Lower leg skin (tissue), 4 donors: Measurements from ENCODE around the gene REEP1. TPM values are rescaled to one million over a fixed set of nuclear protein-coding genes. Genes with fewer than 3 reads are reported as not detected.

Experiments
- DNase-seq, 2 donors: peaks; one replicate each; pipeline ENCODE4 v3.0.0-alpha.2; 2019; ENCODE audit warnings: low spot score in 2 of 2
- H3K4me3 ChIP-seq: fragments of 200-600 bp; sonication (generic); 2 replicates; pipeline ENCODE4 v1.5.1; 2017; ENCODE audit warnings: mild to moderate bottlenecking, low read depth; ENCODE audit not compliant: poor library complexity, severe bottlenecking
- POLR2A ChIP-seq, 2 donors: fragments of 450-650 bp; IDR thresholded peaks; one replicate each; pipeline ENCODE4 v1.6.1; 2016 to 2017; ENCODE audit warnings: antibody characterized with exemption in 2 of 2, mild to moderate bottlenecking in 1 of 2, moderate library complexity in 1 of 2
- WGBS, 2 donors: methylation state at CpG; one replicate each; pipeline ENCODE4 v1.1.5; 2018; 5-methylcytosine and 5-hydroxymethylcytosine counted together
- intact Hi-C: fragments of 100-400 bp; cut with DNase I; formaldehyde crosslinking; loops from one replicate; pipeline ENCODE4 v1.15.0; 2023; ENCODE audit warnings: low total_unique reads
- total RNA-seq, 4 donors: library from RNA; depleted of rRNA; stranded (reverse); fragments of >200 nt; gene quantifications; one replicate each; pipeline ENCODE4 v1.1.0, GENCODE V29; 2016
- TF ChIP-seq, protein P1 (sequence below), 3 donors: fragments of 450-650 bp; IDR thresholded peaks; one replicate each; pipeline ENCODE4 v1.5.1; 2016; ENCODE audit warnings: antibody characterized with exemption in 3 of 3, mild to moderate bottlenecking in 3 of 3, moderate library complexity in 2 of 3

Gene REEP1
- total RNA-seq, 4 donors from 2014 or later, result 0.04 to 4.3 (median 2.0) TPM

DNA sequence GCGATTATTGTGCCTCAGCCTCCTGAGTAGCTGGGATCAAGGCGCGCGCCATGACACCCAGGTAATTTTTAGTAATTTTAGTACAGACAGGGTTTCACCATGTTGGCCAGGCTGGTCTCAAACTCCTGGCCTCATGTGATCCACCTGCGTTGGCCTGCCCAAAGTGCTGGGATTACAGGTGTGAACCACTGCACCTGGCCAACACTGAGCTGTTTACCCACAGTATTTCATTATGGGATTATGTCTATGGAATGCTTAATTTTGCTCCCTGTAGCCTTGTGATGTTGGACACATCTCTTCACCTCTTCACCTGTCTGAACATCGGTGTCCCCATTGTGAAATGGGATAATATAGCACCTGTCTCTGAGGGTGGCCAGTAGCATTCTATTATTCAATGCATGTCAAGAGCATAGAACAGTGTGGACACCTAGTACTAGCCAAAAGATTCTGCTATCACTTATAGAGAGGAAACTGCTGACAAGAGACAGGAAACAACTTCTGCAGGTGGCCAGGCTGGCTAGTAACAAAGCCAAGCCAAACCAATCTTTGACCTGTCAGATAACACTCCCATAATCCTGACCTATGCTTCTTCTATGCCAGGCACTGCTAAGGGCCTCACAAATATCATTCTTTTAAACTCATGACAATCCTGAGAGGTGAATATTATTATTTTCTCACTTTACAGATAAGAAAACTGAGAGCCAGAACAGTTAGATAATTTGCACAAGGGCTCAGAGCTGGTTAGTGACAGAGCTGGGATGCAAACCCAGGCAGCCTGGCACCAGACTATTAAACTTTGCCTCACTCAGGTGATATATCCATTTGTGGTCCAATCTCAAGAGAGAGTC is 29.4 kb upstream of the REEP1 start:
- TF ChIP-seq, protein P1, sequence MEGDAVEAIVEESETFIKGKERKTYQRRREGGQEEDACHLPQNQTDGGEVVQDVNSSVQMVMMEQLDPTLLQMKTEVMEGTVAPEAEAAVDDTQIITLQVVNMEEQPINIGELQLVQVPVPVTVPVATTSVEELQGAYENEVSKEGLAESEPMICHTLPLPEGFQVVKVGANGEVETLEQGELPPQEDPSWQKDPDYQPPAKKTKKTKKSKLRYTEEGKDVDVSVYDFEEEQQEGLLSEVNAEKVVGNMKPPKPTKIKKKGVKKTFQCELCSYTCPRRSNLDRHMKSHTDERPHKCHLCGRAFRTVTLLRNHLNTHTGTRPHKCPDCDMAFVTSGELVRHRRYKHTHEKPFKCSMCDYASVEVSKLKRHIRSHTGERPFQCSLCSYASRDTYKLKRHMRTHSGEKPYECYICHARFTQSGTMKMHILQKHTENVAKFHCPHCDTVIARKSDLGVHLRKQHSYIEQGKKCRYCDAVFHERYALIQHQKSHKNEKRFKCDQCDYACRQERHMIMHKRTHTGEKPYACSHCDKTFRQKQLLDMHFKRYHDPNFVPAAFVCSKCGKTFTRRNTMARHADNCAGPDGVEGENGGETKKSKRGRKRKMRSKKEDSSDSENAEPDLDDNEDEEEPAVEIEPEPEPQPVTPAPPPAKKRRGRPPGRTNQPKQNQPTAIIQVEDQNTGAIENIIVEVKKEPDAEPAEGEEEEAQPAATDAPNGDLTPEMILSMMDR (IDR thresholded peaks at IDR 0.05), result no peak
- TF ChIP-seq POLR2A (IDR thresholded peaks at IDR 0.05), result no peak
- 95 to 97% methylated on average over 6 of the region's 6 CpGs for WGBS, 2 donors
- intact Hi-C loops, result no loop called here
- H3K4me3 ChIP-seq, result no peak overlapping the region
- DNase-seq, result no peak

DNA sequence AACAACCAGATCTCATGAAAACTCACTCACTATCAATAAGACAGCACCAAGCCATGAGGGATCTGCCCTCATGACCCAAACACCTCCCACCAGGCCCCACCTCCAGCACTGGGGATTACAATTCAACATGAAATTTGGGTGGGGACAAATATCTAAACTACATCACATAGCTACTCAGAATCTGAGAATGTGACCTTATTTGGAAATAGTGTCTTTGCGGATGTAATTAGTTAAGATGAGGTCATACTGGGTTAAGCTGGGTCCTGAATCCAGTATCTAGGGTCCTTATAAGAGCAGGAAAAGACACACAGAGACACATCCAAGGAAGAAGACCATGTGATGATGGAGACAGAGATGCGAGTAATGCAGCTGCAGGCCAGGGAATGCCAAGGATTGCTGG is 27.5 kb upstream of the REEP1 start:
- 88 to 93% methylated on average over 2 of the region's 2 CpGs for WGBS, 2 donors
- intact Hi-C loops, result no loop called here
- TF ChIP-seq POLR2A (IDR thresholded peaks at IDR 0.05), result no peak
- TF ChIP-seq, protein P1 (IDR thresholded peaks at IDR 0.05), result no peak
- no peak overlapping the region for H3K4me3 ChIP-seq
- no peak for DNase-seq

DNA sequence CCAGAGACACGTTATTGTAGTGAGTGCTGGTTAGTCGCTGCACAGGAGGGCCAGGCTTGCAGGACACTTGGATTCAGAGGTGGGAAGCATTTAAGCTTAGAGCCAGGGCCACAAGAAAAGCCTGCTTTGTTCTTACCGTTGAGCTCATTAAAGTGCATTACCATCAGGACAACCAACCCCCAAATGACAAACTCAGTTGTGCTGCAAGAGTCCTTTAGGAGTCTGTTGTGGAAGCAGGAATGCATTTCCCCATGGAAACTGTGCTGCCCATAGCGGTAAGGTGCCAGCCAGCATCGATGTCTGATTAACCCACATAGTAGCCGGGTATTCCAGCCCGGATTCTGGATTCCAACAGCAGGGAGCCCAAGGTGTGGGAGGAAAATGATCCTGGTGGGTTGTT is 23.4 kb upstream of the REEP1 start:
- DNase-seq, result no peak
- intact Hi-C loops, result no loop called here
- TF ChIP-seq, protein P1 (IDR thresholded peaks at IDR 0.05), result no peak
- no peak for TF ChIP-seq POLR2A (IDR thresholded peaks at IDR 0.05)
- 54 to 59% methylated on average over 7 of the region's 7 CpGs for WGBS, 2 donors
- no peak overlapping the region for H3K4me3 ChIP-seq

DNA sequence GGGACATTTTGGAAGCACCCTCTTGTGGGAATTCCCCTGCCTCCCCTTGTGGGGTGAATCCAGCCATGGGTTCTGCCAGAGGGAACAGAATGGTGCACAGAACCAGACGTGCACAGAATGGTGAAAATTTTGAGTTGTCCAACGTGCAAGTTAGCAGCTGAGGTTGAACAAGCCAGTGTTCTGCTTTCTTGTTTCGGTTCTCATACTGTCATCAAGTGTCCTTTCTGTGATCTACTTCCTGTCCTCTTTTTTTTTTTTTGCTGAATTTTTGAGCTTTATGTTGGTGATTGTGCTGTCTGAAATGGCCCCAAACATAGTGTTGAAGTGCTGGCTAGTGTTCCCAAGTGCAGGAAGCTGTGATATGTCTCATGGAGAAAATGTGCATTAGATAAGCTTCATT is 21.5 kb upstream of the REEP1 start:
- 71 to 74% methylated on average over 3 of the region's 3 CpGs for WGBS, 2 donors
- no peak for DNase-seq
- no peak for TF ChIP-seq POLR2A (IDR thresholded peaks at IDR 0.05)
- TF ChIP-seq, protein P1 (IDR thresholded peaks at IDR 0.05), result no peak
- intact Hi-C loops, result no loop called here
- H3K4me3 ChIP-seq, result no peak overlapping the region

DNA sequence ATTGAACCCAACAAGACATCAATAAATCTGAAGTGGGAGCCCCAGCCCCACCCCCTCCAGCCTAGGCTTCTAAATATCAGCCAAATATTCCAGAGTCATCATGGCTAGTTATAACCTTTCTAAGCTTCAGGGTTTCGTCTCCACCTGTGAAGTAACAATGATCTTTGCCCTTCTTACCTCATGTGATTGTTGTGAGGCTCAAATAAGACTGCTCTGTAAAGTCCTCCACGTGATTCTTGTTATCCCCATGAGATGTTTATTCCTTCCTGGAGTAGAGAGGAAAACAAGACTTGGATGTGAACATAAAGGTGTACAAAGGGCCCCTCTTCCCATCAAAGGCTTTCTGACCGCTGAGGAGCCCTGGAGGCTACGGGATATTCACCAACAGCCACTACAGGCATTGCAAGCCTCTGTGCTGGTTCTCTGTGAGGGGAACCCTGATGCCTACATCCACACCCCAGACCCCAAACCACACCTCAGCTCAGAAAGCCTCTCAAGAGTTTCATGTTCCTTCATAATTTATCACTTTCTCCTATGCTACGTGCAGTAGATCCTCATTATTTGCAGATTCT is 20.1 kb upstream of the REEP1 start:
- H3K4me3 ChIP-seq, result no peak overlapping the region
- 73 to 77% methylated on average over 5 of the region's 5 CpGs for WGBS, 2 donors
- intact Hi-C loops, result no loop called here
- no peak for DNase-seq
- TF ChIP-seq, protein P1 (IDR thresholded peaks at IDR 0.05), result no peak
- no peak for TF ChIP-seq POLR2A (IDR thresholded peaks at IDR 0.05)
